GM10248 (cell line): Measurements from ENCODE around the gene RAPGEF2.

Experiments
- CTCF ChIA-PET: fragments of 300-600 bp; sonication (Branson Sonifier 250); formaldehyde crosslinking; extraction: SDS; loops from one replicate; lab custom pipeline; 2021; ENCODE audit warnings: antibody characterized with exemption; lab: Yijun Ruan, JAX
- POLR2A ChIA-PET: fragments of 350-650 bp; sonication (Branson Sonifier 250); formaldehyde crosslinking; extraction: SDS; loops from one replicate; lab custom pipeline; 2020; ENCODE audit warnings: antibody characterized with exemption; lab: Yijun Ruan, JAX
- DNase-seq: peaks from one replicate; pipeline ENCODE4 v3.0.0; 2012; ENCODE audit errors: extremely low spot score
- TF ChIP-seq, protein P1 (sequence below): IDR thresholded peaks from 2 replicates; pipeline ENCODE4 v1.5.1; 2012; ENCODE audit warnings: mild to moderate bottlenecking, low read depth; ENCODE audit errors: extremely low read depth, missing control alignments, control extremely low read depth

RAPGEF2 gene

GRCh38 chr4:159342374-159342773 lies 239.5 kb downstream of the RAPGEF2 start:
- ChIA-PET CTCF (interaction anchor here (0.8 kb wide), 1 partner anchor 33 kb away, joined by 3 read pairs; no protein-coding TSS in a partner anchor), POLR2A (interaction anchor here (0.6 kb wide), 1 partner anchor 18 kb away, joined by 3 read pairs; no protein-coding TSS in a partner anchor)
- TF ChIP-seq, protein P1, sequence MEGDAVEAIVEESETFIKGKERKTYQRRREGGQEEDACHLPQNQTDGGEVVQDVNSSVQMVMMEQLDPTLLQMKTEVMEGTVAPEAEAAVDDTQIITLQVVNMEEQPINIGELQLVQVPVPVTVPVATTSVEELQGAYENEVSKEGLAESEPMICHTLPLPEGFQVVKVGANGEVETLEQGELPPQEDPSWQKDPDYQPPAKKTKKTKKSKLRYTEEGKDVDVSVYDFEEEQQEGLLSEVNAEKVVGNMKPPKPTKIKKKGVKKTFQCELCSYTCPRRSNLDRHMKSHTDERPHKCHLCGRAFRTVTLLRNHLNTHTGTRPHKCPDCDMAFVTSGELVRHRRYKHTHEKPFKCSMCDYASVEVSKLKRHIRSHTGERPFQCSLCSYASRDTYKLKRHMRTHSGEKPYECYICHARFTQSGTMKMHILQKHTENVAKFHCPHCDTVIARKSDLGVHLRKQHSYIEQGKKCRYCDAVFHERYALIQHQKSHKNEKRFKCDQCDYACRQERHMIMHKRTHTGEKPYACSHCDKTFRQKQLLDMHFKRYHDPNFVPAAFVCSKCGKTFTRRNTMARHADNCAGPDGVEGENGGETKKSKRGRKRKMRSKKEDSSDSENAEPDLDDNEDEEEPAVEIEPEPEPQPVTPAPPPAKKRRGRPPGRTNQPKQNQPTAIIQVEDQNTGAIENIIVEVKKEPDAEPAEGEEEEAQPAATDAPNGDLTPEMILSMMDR = no peak
- DNase-seq = no peak

DNA sequence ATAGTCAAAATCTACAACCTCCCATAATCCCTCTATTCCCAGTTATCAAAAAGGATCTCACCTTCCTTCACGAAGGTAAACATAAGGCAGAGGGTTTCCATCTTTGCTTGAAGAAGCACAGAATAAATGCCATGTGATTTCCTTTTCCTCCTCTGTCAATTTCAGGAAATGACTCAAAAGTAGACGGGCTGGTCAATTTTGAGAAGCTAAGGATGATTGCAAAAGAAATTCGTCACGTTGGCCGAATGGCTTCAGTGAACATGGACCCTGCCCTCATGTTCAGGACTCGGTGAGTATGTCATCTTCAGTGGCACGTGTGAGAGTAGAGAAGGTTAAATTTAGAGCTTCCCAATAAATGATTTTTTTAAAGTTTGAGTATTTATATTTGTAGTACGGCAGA lies 240.2 kb downstream of the RAPGEF2 start:
- ChIA-PET CTCF (interaction anchor here (1.2 kb wide), 1 partner anchor 14 kb away, joined by 4 read pairs; no protein-coding TSS in a partner anchor), POLR2A (no interaction called here)
- no peak for DNase-seq
- TF ChIP-seq, protein P1 = no peak

DNA sequence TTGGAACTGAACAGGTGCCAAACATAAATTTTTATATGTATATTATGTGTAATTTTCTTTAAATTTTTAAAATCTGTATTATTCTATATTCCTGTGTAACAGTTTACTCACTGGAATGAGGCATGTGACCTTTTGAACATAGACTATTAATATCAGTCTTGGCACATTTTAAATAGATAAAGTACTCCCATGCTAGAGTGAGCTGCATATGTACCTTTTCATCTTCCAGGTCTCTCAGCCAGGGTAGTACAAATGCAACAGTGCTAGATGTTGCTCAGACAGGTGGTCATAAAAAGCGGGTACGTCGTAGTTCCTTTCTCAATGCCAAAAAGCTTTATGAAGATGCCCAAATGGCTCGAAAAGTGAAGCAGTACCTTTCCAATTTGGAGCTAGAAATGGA lies 242.0 kb downstream of the RAPGEF2 start:
- ChIA-PET POLR2A (no interaction called here), CTCF (interaction anchor here (0.8 to 2.5 kb wide), 5 partner anchors 9 to 32 kb away, joined by 3 to 10 read pairs (median 5); no protein-coding TSS in a partner anchor)
- TF ChIP-seq, protein P1 = no peak
- no peak for DNase-seq

DNA sequence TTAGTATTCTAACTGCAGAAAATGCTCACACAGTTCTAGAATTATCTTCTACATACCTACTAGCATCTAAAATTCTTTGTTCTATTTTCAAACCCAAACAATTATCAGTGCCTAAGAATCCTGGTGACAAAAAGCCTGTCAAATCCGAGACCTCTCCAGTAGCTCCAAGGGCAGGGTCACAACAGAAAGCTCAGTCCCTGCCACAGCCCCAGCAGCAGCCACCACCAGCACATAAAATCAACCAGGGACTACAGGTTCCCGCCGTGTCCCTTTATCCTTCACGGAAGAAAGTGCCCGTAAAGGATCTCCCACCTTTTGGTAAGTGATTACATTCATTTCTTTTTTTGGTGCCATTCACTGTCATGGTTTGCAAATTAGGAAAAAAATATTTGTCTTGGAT lies 243.8 kb downstream of the RAPGEF2 start:
- no peak for DNase-seq
- TF ChIP-seq, protein P1 = no peak
- ChIA-PET POLR2A (no interaction called here), CTCF (interaction anchor here (1.6 kb wide), 1 partner anchor 490 kb away, joined by 4 read pairs; no protein-coding TSS in a partner anchor)

- POLR2A ChIA-PET = no interaction called here
- CTCF ChIA-PET = no interaction called here
- DNase-seq = no peak
- TF ChIP-seq, protein P1 = no peak
Measured at GRCh38 chr4:159347813-159348212, 244.9 kb downstream of the RAPGEF2 start.

DNA sequence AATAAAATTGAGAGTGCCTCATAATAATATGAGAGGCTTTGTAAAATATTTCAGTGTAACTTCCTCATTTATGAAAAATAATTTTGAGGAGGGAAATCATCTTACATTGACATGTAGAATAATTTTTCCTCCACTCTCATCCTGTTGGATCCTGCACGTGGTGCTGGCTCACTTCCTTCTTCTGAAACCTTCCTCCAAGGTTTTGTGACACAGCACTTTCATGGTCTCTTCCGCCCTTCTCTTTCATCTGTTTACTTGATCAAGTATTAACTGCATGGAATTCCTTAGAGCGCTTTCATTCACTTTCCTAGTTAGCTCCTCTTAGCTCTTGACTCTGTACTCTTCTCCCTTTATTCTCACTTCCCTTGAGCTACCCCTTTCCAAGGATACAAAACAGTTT lies 246.5 kb downstream of the RAPGEF2 start:
- DNase-seq = no peak
- TF ChIP-seq, protein P1 = no peak
- ChIA-PET POLR2A (no interaction called here), CTCF (no interaction called here)
